ENCODE data around the gene EXOC3L1.

Gene EXOC3L1

DNA sequence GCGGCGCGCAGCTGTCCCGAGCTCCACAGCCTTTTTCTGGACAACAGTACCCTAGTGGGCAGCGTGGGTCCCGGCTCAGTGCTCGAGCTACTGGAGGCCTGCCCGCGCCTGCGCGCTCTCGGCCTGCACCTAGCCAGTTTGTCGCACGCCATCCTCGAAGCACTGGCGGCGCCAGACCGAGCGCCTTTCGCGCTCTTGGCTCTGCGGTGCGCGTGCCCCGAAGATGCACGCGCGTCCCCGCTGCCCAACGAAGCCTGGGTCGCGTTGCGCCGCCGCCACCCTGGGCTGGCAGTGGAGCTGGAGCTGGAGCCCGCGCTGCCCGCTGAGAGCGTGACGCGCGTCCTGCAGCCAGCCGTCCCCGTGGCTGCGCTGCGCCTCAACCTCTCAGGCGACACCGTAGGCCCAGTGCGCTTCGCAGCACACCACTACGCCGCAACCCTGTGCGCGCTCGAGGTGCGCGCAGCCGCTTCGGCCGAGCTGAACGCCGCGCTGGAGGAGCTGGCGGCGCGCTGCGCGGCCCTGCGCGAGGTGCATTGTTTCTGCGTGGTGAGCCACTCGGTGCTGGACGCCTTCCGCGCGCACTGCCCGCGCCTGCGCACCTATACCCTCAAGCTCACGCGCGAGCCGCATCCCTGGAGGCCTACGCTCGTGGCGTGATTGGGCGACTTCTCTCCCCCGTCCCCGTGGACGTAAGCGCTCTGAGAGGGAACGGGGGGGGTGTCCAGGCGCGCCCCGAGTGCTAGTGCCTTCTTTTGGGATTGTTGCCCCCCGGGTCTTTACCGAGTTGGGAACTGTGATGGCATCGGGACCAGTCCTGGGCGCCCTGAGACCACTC is 26.6 kb downstream of the EXOC3L1 start:
- peak; percentile 66 for DNase-seq

GRCh38 chr16:67162506-67163163 is 27.3 kb downstream of the EXOC3L1 start:
- DNase-seq: no peak

GRCh38 chr16:67161595-67162058 is 28.3 kb downstream of the EXOC3L1 start:
- DNase-seq: no peak

DNA sequence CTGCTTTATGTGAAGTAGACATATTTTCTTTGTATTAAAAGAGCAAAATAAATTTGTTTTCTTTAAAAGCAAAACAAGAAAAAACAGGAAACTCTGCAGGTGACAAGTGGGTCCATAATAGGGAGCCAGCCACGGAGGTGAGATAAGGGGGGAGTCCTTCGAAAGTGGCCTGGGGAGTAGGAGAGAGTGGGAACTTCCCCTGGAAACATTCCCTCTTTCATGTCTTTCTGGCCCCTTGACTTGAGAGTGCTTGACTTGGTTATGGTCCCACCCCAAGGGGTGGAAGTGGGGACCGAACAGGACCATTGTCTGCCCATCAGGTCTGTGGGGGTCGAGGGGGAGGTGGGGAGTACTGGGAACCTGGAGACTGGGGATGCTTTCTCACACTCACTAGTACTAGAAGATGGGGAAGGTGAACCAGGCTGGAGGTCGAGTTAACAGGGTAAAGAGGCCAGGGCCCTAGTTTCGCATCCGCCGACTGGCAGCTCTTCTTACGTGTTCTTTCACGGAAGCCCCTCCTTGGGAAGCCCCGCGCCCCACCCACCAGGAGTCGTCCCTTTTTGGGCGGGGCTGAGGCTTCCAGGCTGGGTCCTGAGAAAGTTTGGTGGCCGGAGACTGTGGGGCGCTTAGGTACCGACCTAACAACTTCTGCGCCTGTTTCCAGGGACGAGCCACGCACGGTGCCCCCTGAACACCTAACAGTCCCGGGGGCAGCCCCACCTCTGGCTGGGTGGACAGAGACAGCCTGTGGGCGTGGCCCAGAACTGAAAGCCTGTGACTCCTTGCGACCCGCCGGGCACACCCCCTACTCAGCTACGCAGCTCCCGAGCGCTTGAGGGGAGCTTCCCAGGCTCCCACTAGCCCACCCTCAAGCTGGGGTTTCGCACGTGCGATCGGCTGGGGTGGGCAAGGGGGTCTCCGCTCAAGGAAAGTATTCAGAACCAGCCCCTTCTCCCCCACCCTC is 31.0 kb downstream of the EXOC3L1 start:
- no peak for DNase-seq

DNA sequence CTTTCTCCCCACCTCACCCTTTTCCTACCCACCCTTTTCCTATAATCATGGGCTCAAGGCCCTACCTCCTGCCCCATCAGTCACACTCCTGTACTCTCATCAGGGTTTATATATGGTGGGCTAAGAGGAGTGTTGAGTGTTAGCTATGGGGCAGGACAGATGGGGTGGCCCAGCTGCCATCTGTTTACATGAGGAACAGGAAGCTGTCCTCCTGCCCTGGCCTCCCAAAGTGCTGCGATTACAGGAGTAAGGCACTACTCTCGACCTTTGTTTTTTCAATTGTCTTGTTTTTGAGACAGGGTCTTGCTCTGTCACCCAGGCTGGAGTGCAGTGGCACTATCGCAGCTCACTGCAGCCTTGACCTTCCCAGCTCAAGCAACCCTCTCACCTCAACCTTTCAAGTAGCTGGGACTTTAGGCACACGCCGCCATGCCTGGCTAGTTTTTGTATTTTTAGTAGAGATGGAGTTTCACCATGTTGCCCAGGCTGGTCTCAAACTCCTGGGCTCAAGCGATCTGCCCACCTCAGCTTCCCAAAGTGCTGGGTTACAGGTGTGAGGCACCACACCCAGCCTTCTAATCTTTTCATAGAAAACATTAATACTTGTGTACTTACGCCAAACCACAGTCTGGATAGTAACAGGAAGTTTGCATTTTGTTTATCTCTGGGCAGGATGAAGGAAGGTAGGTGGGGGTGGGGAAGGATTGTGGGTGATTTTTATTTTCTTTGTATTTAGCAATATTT is 31.9 kb downstream of the EXOC3L1 start:
- DNase-seq: no peak

GRCh38 chr16:67157106-67157748 is 32.7 kb downstream of the EXOC3L1 start:
- no peak for DNase-seq

- DNase-seq: no peak
Measured at GRCh38 chr16:67156143-67156844, 33.6 kb downstream of the EXOC3L1 start.

GRCh38 chr16:67155295-67156142 is 34.4 kb downstream of the EXOC3L1 start:
- DNase-seq: peak; percentile 33

GRCh38 chr16:67154578-67155294 is 35.2 kb downstream of the EXOC3L1 start:
- no peak for DNase-seq

DNA sequence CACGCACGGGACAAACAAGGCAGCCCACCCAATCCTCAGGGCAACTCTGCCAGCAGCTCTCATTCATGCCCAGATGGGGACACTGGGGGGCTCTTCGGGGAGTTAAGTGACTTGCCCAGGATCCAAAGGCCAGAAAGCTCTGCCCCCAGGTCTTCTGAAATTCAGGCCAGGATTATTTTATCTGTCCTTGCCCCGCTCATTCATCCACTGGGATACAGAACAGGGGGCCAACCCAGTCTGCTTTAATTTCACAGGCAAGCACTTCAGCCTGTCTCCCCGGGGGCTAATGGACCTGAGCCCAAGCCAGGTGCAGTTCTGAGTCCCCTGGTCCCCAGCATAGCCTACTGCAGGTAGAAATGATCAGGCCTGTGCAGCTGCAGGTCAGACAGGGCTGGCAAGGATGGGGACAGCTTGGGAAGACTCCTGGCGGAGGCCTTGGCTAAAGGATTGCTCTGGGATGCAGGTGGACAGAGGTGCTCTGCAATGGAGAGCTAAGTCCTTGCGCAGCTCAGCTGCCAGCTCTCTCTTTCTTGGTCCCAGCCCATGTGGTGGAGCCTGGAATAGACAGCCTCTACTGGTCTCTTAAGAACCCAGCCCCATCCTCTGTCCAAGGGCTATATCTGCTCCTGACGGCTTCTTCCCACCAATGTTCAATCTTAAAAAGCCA is 38.4 kb downstream of the EXOC3L1 start:
- DNase-seq: no peak

DNA sequence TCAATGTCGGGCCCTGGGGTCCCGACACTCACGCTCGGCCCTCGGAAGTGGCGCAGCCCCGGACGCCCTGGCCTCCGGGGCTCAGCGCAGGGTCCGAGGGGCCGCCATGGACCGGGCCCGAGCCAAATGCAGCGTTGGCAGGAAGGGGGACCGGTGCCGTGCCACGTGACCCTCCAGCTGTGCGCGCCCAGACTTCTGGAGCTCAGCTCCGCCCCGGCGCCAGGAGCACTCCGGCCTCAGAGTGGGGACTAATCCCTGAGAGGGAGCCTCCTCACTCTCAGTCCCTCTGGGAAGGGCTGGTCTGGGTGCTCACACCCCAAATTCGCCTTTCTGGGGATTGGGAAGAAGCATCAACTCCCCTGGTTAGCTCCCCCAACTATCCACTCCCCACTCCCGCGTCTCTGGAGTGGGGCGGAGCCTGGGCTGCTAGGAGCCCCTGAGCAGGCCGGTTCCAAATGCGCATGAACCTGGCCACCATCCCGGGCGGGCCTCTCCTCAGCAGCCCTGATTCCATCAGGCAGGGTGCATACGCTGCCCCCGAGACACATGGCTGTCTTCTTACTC is 39.0 kb downstream of the EXOC3L1 start, which contains the start of gene B3GNT9:
Gene B3GNT9 (minus strand): TSS at position 166 of the 564 bp plus-strand sequence. CDS start 513 bp downstream, outside the sequence.
- no peak for DNase-seq

DNA sequence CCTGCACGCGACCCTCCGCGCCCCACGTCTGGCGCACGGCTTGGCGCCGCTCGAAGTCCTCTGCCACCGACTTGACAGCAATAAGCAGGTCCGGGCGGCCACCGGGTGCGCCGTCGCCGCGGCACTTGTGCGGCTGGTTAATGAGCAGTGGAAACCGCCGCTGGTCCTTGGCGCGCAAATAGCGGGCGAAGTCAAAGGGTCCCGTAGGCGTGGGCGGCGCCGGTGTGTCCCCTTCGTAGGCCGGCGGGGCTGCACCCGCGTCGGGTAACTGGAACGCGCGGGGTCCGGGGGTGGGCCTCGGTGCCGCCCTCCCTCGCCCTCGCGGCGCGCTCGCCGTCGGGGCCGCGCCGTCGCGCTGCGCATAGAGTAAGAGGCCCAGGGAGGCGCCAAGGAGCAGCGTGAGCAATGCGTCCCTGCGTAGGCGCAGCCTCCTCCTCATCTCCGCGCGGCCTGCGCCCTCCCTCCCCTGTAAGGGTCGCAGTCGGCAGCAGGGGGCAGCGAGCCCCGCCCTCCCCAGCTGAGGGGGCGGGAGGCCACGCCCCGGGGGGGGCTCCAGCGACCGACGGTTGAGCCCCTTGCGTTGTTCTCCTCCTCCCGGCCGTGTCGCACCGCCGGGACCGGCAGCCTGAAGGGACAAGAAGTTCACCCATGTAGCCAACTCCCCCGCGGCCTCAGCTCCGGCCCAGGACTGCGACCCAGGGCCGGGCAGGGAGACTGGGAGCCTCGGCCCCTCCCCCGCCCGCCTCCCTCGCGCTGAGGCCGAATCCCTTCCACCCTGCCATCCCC is 39.7 kb downstream of the EXOC3L1 start:
- DNase-seq: no peak

GRCh38 chr16:67149276-67150046 is 40.5 kb downstream of the EXOC3L1 start:
- DNase-seq: no peak

- DNase-seq: no peak
Measured at GRCh38 chr16:67148656-67149275, 41.2 kb downstream of the EXOC3L1 start.

- no peak for DNase-seq
Measured at GRCh38 chr16:67148221-67148620, 41.7 kb downstream of the EXOC3L1 start.
